Lung (tissue), 12 donors: ENCODE results near the gene CFL2. TPM values are rescaled to one million over a fixed set of nuclear protein-coding genes. Genes with fewer than 3 reads are reported as not detected.

ENCODE experiments used
- ATAC-seq: fragments of 200-7000 bp; cut with Tn5 transposase; one replicate; pipeline ENCODE4 v1.9.1; 2020; ENCODE audit warnings: moderate number of reproducible peaks; ENCODE audit not compliant: insufficient read depth, low FRiP score
- DNase-seq, 3 donors: peaks; one replicate each; pipeline ENCODE4 v3.0.0-alpha.2; 2013 to 2017
- H3K27ac ChIP-seq, 2 donors: one replicate each; pipeline ENCODE4 v1.5.1; 2013; ENCODE audit warnings: mild to moderate bottlenecking in 2 of 2, moderate library complexity in 2 of 2, control low read depth in 1 of 2, inconsistent platforms in 1 of 2, low read depth in 1 of 2, low read length in 1 of 2
- H3K27me3 ChIP-seq, 3 donors: one replicate each; pipeline ENCODE4 v1.5.1; 2013; ENCODE audit warnings: low read length in 2 of 3; ENCODE audit not compliant: control insufficient read depth in 3 of 3, insufficient read depth in 3 of 3
- H3K36me3 ChIP-seq, 4 donors: one replicate each; pipeline ENCODE4 v1.5.1; 2013; ENCODE audit warnings: low read length in 4 of 4, mild to moderate bottlenecking in 1 of 4, moderate library complexity in 1 of 4; ENCODE audit not compliant: control insufficient read depth in 4 of 4, insufficient read depth in 4 of 4
- H3K4me1 ChIP-seq, 5 donors: one replicate each; pipeline ENCODE4 v1.5.1; 2013; ENCODE audit warnings: low read length in 5 of 5, mild to moderate bottlenecking in 2 of 5, moderate library complexity in 1 of 5; ENCODE audit not compliant: control insufficient read depth in 5 of 5, insufficient read depth in 5 of 5
- H3K4me3 ChIP-seq: one replicate; pipeline ENCODE4 v1.5.1; 2013; ENCODE audit warnings: mild to moderate bottlenecking, control low read depth, moderate library complexity
- H3K9ac ChIP-seq, 2 donors: one replicate each; pipeline ENCODE4 v1.5.1; 2013; ENCODE audit warnings: low read length in 2 of 2, control low read depth in 1 of 2; ENCODE audit not compliant: insufficient read depth in 1 of 2
- H3K9me3 ChIP-seq, 4 donors: one replicate each; pipeline ENCODE4 v1.5.1; 2013; ENCODE audit warnings: low read length in 3 of 4, mild to moderate bottlenecking in 1 of 4, moderate library complexity in 1 of 4; ENCODE audit not compliant: control insufficient read depth in 4 of 4, insufficient read depth in 3 of 4
- WGBS, 2 donors: extraction: QIAGEN DNeasy Blood & Tissue Kit; methylation state at CpG; one replicate each; pipeline ENCODE4 v1.1.7; 2013; 5-methylcytosine and 5-hydroxymethylcytosine counted together
- polyA plus RNA-seq, 2 donors: library from polyadenylated mRNA; stranded (reverse); fragments of 200-250 nt; gene quantifications; one replicate each; pipeline ENCODE4 v1.2.1, GENCODE V29; 2013
- total RNA-seq, 2 donors: library from RNA; depleted of rRNA in 1 of 2; stranded (reverse); fragments of >200 nt in 1 of 2; gene quantifications; one replicate each; pipeline ENCODE4 v1.2.1, GENCODE V29; 2014 to 2021
- TF ChIP-seq, protein P1 (sequence below): IDR thresholded peaks from 2 replicates; pipeline ENCODE4 v1.5.1; 2012; ENCODE audit warnings: mild to moderate bottlenecking; ENCODE audit errors: control extremely low read depth, extremely low read depth
- donor health status: control.
- donor health status: control.
- donor health status: Bipolar disorder and iron deficiency.
- donor health status: healthy.
- donor health status: DM: yes; HTN: yes; CAD: no.

CFL2 gene
- total and polyA plus RNA-seq, 4 donors = 17.1 to 77.8 (median 33.7) TPM

DNA sequence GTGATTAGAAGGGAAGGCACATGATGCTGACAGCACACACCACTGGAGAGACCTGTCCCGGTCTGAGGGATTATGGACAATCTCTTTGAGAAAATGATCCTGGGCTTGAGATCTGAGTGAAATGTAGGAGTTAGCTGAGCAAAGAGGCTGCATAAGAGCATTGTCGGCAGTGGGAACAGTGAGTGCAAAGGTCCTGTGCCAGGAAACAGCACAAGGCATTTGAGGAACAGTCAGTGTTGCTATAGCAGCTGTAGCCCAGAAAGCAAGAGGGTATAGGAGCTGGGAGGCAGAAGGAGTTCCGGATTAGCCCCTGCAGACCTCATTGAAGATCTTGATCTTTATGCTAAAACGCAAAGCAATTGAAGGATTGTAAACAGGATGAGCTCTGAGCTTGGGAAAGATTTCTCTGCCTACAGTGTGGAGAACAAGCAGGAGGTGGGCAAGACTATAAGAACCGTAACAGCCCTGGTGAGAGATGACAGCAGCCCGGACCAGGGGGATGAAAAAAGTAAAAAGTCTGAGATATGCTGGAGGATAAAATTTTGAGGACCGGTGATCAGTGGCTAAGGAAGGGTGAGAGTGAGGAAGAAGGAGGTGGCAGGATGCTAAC, 28.5 kb downstream of the CFL2 start:
- H3K4me3 ChIP-seq = no peak overlapping the region
- ATAC-seq (no peak), DNase-seq (no peak)
- TF ChIP-seq, protein P1, sequence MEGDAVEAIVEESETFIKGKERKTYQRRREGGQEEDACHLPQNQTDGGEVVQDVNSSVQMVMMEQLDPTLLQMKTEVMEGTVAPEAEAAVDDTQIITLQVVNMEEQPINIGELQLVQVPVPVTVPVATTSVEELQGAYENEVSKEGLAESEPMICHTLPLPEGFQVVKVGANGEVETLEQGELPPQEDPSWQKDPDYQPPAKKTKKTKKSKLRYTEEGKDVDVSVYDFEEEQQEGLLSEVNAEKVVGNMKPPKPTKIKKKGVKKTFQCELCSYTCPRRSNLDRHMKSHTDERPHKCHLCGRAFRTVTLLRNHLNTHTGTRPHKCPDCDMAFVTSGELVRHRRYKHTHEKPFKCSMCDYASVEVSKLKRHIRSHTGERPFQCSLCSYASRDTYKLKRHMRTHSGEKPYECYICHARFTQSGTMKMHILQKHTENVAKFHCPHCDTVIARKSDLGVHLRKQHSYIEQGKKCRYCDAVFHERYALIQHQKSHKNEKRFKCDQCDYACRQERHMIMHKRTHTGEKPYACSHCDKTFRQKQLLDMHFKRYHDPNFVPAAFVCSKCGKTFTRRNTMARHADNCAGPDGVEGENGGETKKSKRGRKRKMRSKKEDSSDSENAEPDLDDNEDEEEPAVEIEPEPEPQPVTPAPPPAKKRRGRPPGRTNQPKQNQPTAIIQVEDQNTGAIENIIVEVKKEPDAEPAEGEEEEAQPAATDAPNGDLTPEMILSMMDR = no peak
- H3K4me1 ChIP-seq = no peaks in the 10 kb centered on the region
- no peaks in the 10 kb centered on the region for H3K36me3 ChIP-seq
- no peak overlapping the region for H3K27ac ChIP-seq
- H3K9ac ChIP-seq = no peak overlapping the region
- WGBS, 2 donors = 64 to 66% methylated on average over 7 of the region's 7 CpGs
- no peaks in the 10 kb centered on the region for H3K27me3 ChIP-seq
- H3K9me3 ChIP-seq = no peaks in the 10 kb centered on the region

DNA sequence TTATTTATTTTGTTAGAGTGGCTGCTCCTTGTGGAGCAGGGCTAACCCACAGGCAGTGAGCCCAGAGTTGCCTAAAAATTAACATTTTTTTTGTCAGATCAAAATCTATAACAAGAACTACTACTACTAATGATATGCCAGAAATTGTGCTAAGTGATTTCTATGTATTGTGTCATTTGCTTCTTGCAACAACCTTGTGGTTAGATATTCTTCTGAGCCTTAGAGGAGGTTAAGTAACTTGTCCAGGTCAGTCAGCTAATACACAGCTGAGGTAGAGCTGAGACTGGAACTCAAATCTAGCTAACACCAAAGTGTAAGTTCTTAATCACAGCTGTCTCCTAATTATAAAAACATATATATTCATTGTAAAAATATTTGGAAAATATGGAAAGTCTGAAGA, 29.8 kb downstream of the CFL2 start:
- H3K9ac ChIP-seq = no peak overlapping the region
- no peaks in the 10 kb centered on the region for H3K9me3 ChIP-seq
- H3K27ac ChIP-seq = no peak overlapping the region
- DNase-seq = no peak
- no peaks in the 10 kb centered on the region for H3K27me3 ChIP-seq
- H3K4me1 ChIP-seq = no peaks in the 10 kb centered on the region
- H3K4me3 ChIP-seq = no peak overlapping the region
- no peak for ATAC-seq
- H3K36me3 ChIP-seq = no peaks in the 10 kb centered on the region
- TF ChIP-seq, protein P1 = no peak

DNA sequence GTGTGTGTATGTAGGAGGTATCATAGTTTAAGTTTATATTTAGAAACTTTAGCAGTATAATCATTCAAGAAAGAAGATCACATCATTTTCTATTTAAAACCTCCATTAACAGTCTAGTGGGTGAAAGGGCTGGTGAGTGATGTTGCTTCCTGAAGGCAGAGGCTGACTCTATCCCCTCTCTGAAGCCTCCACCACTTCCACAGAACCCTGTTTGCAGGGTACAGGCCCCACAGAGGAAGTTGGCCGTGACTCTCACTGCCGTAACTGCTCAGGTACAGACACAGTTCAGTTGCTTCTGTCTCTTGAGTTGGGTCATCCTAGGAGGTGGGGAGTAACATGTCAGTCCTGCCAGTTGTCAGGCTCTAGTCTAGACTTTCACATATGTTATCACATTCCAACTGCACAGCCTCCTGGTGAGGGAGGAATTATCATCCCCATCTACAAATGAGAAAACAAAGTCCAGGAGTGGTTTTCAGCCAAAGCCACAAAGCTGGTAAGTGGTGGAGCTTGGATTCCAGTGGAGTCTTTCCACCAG, 31.5 kb downstream of the CFL2 start:
- no peaks in the 10 kb centered on the region for H3K9me3 ChIP-seq
- no peak overlapping the region for H3K27ac ChIP-seq
- H3K4me1 ChIP-seq = no peaks in the 10 kb centered on the region
- TF ChIP-seq, protein P1 = no peak
- H3K4me3 ChIP-seq = no peak overlapping the region
- no peaks in the 10 kb centered on the region for H3K36me3 ChIP-seq
- no peak for DNase-seq
- 41 to 55% methylated on average over 2 of the region's 2 CpGs for WGBS, 2 donors
- no peak overlapping the region for H3K9ac ChIP-seq
- H3K27me3 ChIP-seq = no peaks in the 10 kb centered on the region
- ATAC-seq = no peak
